H1 (cell line): ENCODE measurements around the gene SLC8A1. TPM values are rescaled to one million over a fixed set of nuclear protein-coding genes. Genes with fewer than 3 reads are reported as not detected.

ENCODE experiments used
- CTCF ChIA-PET: fragments of 300-600 bp; sonication (Branson Sonifier 250); formaldehyde crosslinking; loops from one replicate; lab custom pipeline; 2021; ENCODE audit not compliant: partially characterized antibody; lab: Charles Lee
- POLR2A ChIA-PET: fragments of 300-600 bp; sonication (Branson Sonifier 250); formaldehyde crosslinking; loops from one replicate; lab custom pipeline; 2021; ENCODE audit warnings: inconsistent platforms; ENCODE audit not compliant: partially characterized antibody; lab: Charles Lee
- DNase-seq, 2 experiments: peaks; one replicate each; pipeline versions ENCODE4 v3.0.0 to v3.0.0-alpha.2; 2010 to 2022; ENCODE audit warnings: low spot score in 2 of 2, low read depth in 1 of 2, mixed read lengths in 1 of 2
- FAIRE-seq: peaks from 2 replicates; lab custom pipeline; 2011; peaks lifted over from hg19 to GRCh38; lab: Jason Lieb, UNC
- H2AFZ ChIP-seq: 2 replicates; pipeline ENCODE4 v1.8.1; 2012; ENCODE audit warnings: low read length, inconsistent platforms
- H2AK5ac ChIP-seq: 2 replicates; pipeline ENCODE4 v1.6.1; 2013; ENCODE audit warnings: low read depth, low read length
- H2BK120ac ChIP-seq: replicated peaks from 2 replicates; pipeline ENCODE3; 2013; ENCODE audit warnings: low read depth, low read length, inconsistent platforms
- H2BK12ac ChIP-seq: 2 replicates; pipeline ENCODE4 v1.6.1; 2013; ENCODE audit warnings: low read depth, low read length
- H2BK15ac ChIP-seq: 2 replicates; pipeline ENCODE4 v1.6.1; 2013; ENCODE audit warnings: low read length
- H2BK20ac ChIP-seq: 2 replicates; pipeline ENCODE4 v1.6.1; 2013; ENCODE audit warnings: low read length
- H2BK5ac ChIP-seq: 2 replicates; pipeline ENCODE4 v1.6.1; 2013; ENCODE audit warnings: low read depth, low read length
- H3K14ac ChIP-seq: 2 replicates; pipeline ENCODE4 v1.6.1; 2013; ENCODE audit warnings: inconsistent platforms; ENCODE audit not compliant: insufficient read length
- H3K18ac ChIP-seq: 2 replicates; pipeline ENCODE4 v1.6.1; 2013; ENCODE audit warnings: low read length; ENCODE audit errors: extremely low read depth
- H3K23ac ChIP-seq: 2 replicates; pipeline ENCODE4 v1.6.1; 2013; ENCODE audit warnings: inconsistent platforms; ENCODE audit not compliant: insufficient read length
- H3K23me2 ChIP-seq: 2 replicates; pipeline ENCODE4 v1.6.1; 2013; ENCODE audit warnings: low read depth, low read length
- H3K27ac ChIP-seq: 2 replicates; pipeline ENCODE4 v1.6.1; 2011; ENCODE audit warnings: low read depth, low read length, inconsistent platforms
- H3K27me3 ChIP-seq, 4 experiments: replicated peaks in 1 of 4; 1 replicate in 1 of 4; 2 replicates in 3 of 4; pipeline versions ENCODE4 v1.6.1 to v1.8.1; 2011 to 2013; ENCODE audit warnings: low read length in 3 of 4, mild to moderate bottlenecking in 3 of 4, inconsistent platforms in 2 of 4, mixed read lengths in 2 of 4, moderate library complexity in 1 of 4; ENCODE audit not compliant: control insufficient read depth in 3 of 4, insufficient read depth in 3 of 4; ENCODE audit errors: extremely low read depth in 1 of 4
- H3K36me3 ChIP-seq, 4 experiments: 2 replicates each; pipeline versions ENCODE4 v1.6.1 to v1.8.1; 2011 to 2013; ENCODE audit warnings: mild to moderate bottlenecking in 4 of 4, low read length in 3 of 4, moderate library complexity in 2 of 4, control low read depth in 1 of 4, inconsistent platforms in 1 of 4; ENCODE audit not compliant: insufficient read depth in 4 of 4, control insufficient read depth in 2 of 4
- H3K4ac ChIP-seq: replicated peaks from 2 replicates; pipeline ENCODE3; 2013; ENCODE audit warnings: low read length, low read depth, mixed read lengths, inconsistent platforms; ENCODE audit not compliant: insufficient read length
- H3K4me1 ChIP-seq, 4 experiments: replicated peaks in 1 of 4; 1 replicate in 1 of 4; 2 replicates in 3 of 4; pipeline versions ENCODE4 v1.6.1 to v1.8.1; 2011 to 2013; ENCODE audit warnings: low read length in 3 of 4, inconsistent platforms in 2 of 4, mixed read lengths in 1 of 4; ENCODE audit not compliant: insufficient read depth in 4 of 4, control insufficient read depth in 3 of 4
- H3K4me2 ChIP-seq, 2 experiments: 2 replicates each; pipeline versions ENCODE4 v1.6.1 to v1.8.1; 2011 to 2013; ENCODE audit warnings: low read depth in 2 of 2, low read length in 2 of 2, control low read depth in 1 of 2, inconsistent platforms in 1 of 2, mild to moderate bottlenecking in 1 of 2; ENCODE audit not compliant: insufficient read depth in 1 of 2
- H3K4me3 ChIP-seq, 4 experiments: fragments of 200-600, 300-600 bp in 1 of 4; sonication (generic), shearing (Covaris generic), sonication (Bioruptor Twin) in 1 of 4; 2 replicates each; pipeline versions ENCODE4 v1.5.1 to v1.8.1; 2011 to 2016; ENCODE audit warnings: low read length in 4 of 4, low read depth in 3 of 4, control low read depth in 2 of 4, inconsistent platforms in 2 of 4, mild to moderate bottlenecking in 2 of 4, mixed read lengths in 1 of 4, moderate library complexity in 1 of 4; ENCODE audit not compliant: insufficient read depth in 2 of 4; ENCODE audit errors: extremely low read depth in 1 of 4
- H3K56ac ChIP-seq: replicated peaks from 2 replicates; pipeline ENCODE3; 2013; ENCODE audit warnings: low read depth, mild to moderate bottlenecking, mixed read lengths, low read length, inconsistent platforms; ENCODE audit not compliant: insufficient read length
- H3K79me1 ChIP-seq: 2 replicates; pipeline ENCODE4 v1.6.1; 2013; ENCODE audit warnings: low read depth, low read length, control low read depth
- H3K79me2 ChIP-seq, 2 experiments: 2 replicates each; pipeline versions ENCODE4 v1.6.1 to v1.8.1; 2012 to 2013; ENCODE audit warnings: low read length in 2 of 2, mild to moderate bottlenecking in 2 of 2, inconsistent platforms in 1 of 2; ENCODE audit not compliant: insufficient read depth in 2 of 2, control insufficient read depth in 1 of 2
- H3K9ac ChIP-seq, 4 experiments: replicated peaks in 1 of 4; 1 replicate in 1 of 4; 2 replicates in 3 of 4; pipeline versions ENCODE4 v1.6.1 to v1.8.1; 2011 to 2013; ENCODE audit warnings: low read depth in 3 of 4, low read length in 3 of 4, control low read depth in 2 of 4, mild to moderate bottlenecking in 2 of 4, moderate library complexity in 2 of 4, inconsistent platforms in 1 of 4; ENCODE audit errors: extremely low read depth in 1 of 4
- H3K9me3 ChIP-seq, 2 experiments: 2 replicates each; pipeline versions ENCODE4 v1.6.1 to v1.8.1; 2012 to 2013; ENCODE audit warnings: mild to moderate bottlenecking in 2 of 2, moderate library complexity in 2 of 2, control low read depth in 1 of 2, inconsistent platforms in 1 of 2, low read depth in 1 of 2, low read length in 1 of 2, mixed read lengths in 1 of 2; ENCODE audit not compliant: insufficient read depth in 2 of 2
- H4K20me1 ChIP-seq, 2 experiments: replicated peaks in 1 of 2; 2 replicates each; pipeline versions ENCODE3 to v1.8.1; 2011 to 2013; ENCODE audit warnings: inconsistent platforms in 2 of 2, low read length in 2 of 2, mild to moderate bottlenecking in 1 of 2; ENCODE audit not compliant: insufficient read depth in 2 of 2, control insufficient read depth in 1 of 2
- H4K5ac ChIP-seq: 2 replicates; pipeline ENCODE4 v1.6.1; 2013; ENCODE audit warnings: low read length, low read depth, mixed read lengths, inconsistent platforms; ENCODE audit not compliant: insufficient read length
- H4K8ac ChIP-seq: 2 replicates; pipeline ENCODE4 v1.8.0; 2013; ENCODE audit warnings: mild to moderate bottlenecking, moderate library complexity, low read length, inconsistent platforms; ENCODE audit not compliant: insufficient read depth; ENCODE audit errors: extremely low read depth
- H4K91ac ChIP-seq: replicated peaks from 2 replicates; pipeline ENCODE3; 2013; ENCODE audit warnings: low read length, mixed read lengths, inconsistent platforms; ENCODE audit not compliant: insufficient read length
- CBX5 ChIP-seq: fragments of 300-800, 300-1000 bp; sonication (generic); IDR thresholded peaks from 2 replicates; pipeline ENCODE4 v1.7.1; 2016; ENCODE audit warnings: antibody characterized with exemption, low read length, low read depth
- CHD2 ChIP-seq: IDR thresholded peaks from 2 replicates; pipeline ENCODE4 v1.6.1; 2012; ENCODE audit warnings: low read length, improper control_type of control experiment
- EP300 ChIP-seq, 2 experiments: IDR thresholded peaks; 1 replicate in 1 of 2; 2 replicates in 1 of 2; pipeline ENCODE4 v1.6.1; 2011 to 2012; ENCODE audit warnings: low read depth in 2 of 2, low read length in 2 of 2, mild to moderate bottlenecking in 2 of 2, borderline replicate concordance in 1 of 2, inconsistent platforms in 1 of 2, moderate library complexity in 1 of 2
- GTF2F1 ChIP-seq: IDR thresholded peaks from 2 replicates; pipeline ENCODE4 v1.6.1; 2012; ENCODE audit warnings: low read depth, low read length, improper control_type of control experiment, borderline replicate concordance
- JUND ChIP-seq: IDR thresholded peaks from 2 replicates; pipeline ENCODE4 v1.6.1; 2011; ENCODE audit warnings: mild to moderate bottlenecking, improper control_type of control experiment, low read length
- NANOG ChIP-seq: IDR thresholded peaks from 2 replicates; pipeline ENCODE4 v1.6.1; 2011; ENCODE audit warnings: low read length, low read depth, mild to moderate bottlenecking, inconsistent platforms; ENCODE audit not compliant: insufficient read depth, poor library complexity, severe bottlenecking
- RAD21 ChIP-seq, 2 experiments: IDR thresholded peaks in 1 of 2; conservative IDR thresholded peaks in 1 of 2; 2 replicates each; pipeline ENCODE4 v1.6.1; 2011; ENCODE audit warnings: low read depth in 2 of 2, low read length in 2 of 2, improper control_type of control experiment in 1 of 2, inconsistent platforms in 1 of 2, mild to moderate bottlenecking in 1 of 2, moderate library complexity in 1 of 2
- RBBP5 ChIP-seq: IDR thresholded peaks from 2 replicates; pipeline ENCODE4 v1.7.1; 2012; ENCODE audit warnings: low read depth, mild to moderate bottlenecking, inconsistent platforms, low read length, moderate library complexity, borderline replicate concordance
- RFX5 ChIP-seq: IDR thresholded peaks from 2 replicates; pipeline ENCODE4 v1.6.1; 2011; ENCODE audit warnings: low read depth, low read length, improper control_type of control experiment, borderline replicate concordance
- SP2 ChIP-seq: IDR thresholded peaks from 2 replicates; pipeline ENCODE4 v1.6.1; 2012; ENCODE audit warnings: mild to moderate bottlenecking, low read length, inconsistent platforms
- SP4 ChIP-seq: IDR thresholded peaks from 2 replicates; pipeline ENCODE4 v1.6.1; 2012; ENCODE audit warnings: low read length, inconsistent platforms
- SUZ12 ChIP-seq: fragments of 200-600 bp; sonication (generic); IDR thresholded peaks from 2 replicates; pipeline ENCODE4 v1.6.1; 2012; ENCODE audit warnings: mild to moderate bottlenecking, inconsistent platforms, low read length, moderate library complexity, mixed read lengths
- TAF7 ChIP-seq: optimal IDR thresholded peaks from 2 replicates; pipeline ENCODE3; 2011; ENCODE audit warnings: low read depth, mild to moderate bottlenecking, inconsistent platforms, low read length, moderate library complexity, borderline replicate concordance
- TBP ChIP-seq: IDR thresholded peaks from 2 replicates; pipeline ENCODE4 v1.6.1; 2011; ENCODE audit warnings: low read depth, low read length, improper control_type of control experiment
- TCF12 ChIP-seq: IDR thresholded peaks from 2 replicates; pipeline ENCODE4 v1.6.1; 2011; ENCODE audit warnings: low read depth, mild to moderate bottlenecking, low read length
- WGBS, 2 experiments: shearing (Covaris generic) in 1 of 2; methylation state at CpG; one replicate each; pipeline versions ENCODE4 v1.1.6 to v1.1.7; 2013 to 2015; ENCODE audit warnings: low lambda C conversion rate in 2 of 2, mixed read lengths in 2 of 2, inconsistent platforms in 1 of 2, low coverage in 1 of 2, missing lambda C conversion rate in 1 of 2; ENCODE audit not compliant: insufficient replicate concordance in 2 of 2, insufficient coverage in 1 of 2, insufficient read length in 1 of 2; ENCODE audit errors: extremely low coverage in 1 of 2, missing lambda C conversion rate in 1 of 2; 5-methylcytosine and 5-hydroxymethylcytosine counted together
- polyA plus RNA-seq, 7 experiments: library from polyadenylated mRNA; depleted of rRNA in 3 of 7; stranded (reverse) in 5 of 7; unstranded in 2 of 7; fragments of >200 nt in 5 of 7; fragments of 200-250 nt in 2 of 7; gene quantifications; 1 replicate in 5 of 7; 2 replicates in 1 of 7; 4 replicates in 1 of 7; pipeline versions ENCODE4 v1.2.1 to v1.2.3, GENCODE V29; 2011 to 2013; ENCODE audit warnings: missing spikeins in 2 of 7, mixed read lengths in 2 of 7
- total RNA-seq: library from RNA; stranded (reverse); fragmentation: NEBNext Ultra II Directional; extraction: Animal tissue kit (Norgen Biotek cat#: 25700); gene quantifications from 2 replicates; pipeline ENCODE4 v1.2.1, GENCODE V29; 2021

Gene SLC8A1
- total and polyA plus RNA-seq, 2 of the 8 experiments (the other 6 are each of a cell fraction or from before 2014, with no cell fraction given) = 0.68 to 3.6 TPM

- DNase-seq = no peak
- H4K5ac ChIP-seq = no peak overlapping the region
- H3K18ac ChIP-seq = no peak overlapping the region
- no peaks in the 10 kb centered on the region for H3K23me2 ChIP-seq
- no peaks in the 10 kb centered on the region for H3K36me3 ChIP-seq
- H2BK5ac ChIP-seq = no peak overlapping the region
- H2BK120ac ChIP-seq = no peak overlapping the region
- H3K79me1 ChIP-seq = no peaks in the 10 kb centered on the region
- H4K8ac ChIP-seq = no peak overlapping the region
- no peak overlapping the region for H3K9ac ChIP-seq
- H2BK20ac ChIP-seq = no peak overlapping the region
- H2AK5ac ChIP-seq = no peak overlapping the region
- no peaks in the 10 kb centered on the region for H4K20me1 ChIP-seq
- H2AFZ ChIP-seq = no peak overlapping the region
- H3K56ac ChIP-seq = no peak overlapping the region
- no peak overlapping the region for H3K4ac ChIP-seq
- H3K4me1 ChIP-seq = peaks cover 0 to 2% (median 0%) of the 10 kb centered on the region in 4 experiments; a peak in 1 of 7 replicates
- H3K27ac ChIP-seq = no peak overlapping the region
- H2BK15ac ChIP-seq = no peak overlapping the region
- no peak overlapping the region for H3K23ac ChIP-seq
- H3K14ac ChIP-seq = no peak overlapping the region
- no peak overlapping the region for H4K91ac ChIP-seq
- FAIRE-seq = no peak
- H3K4me2 ChIP-seq = no peak overlapping the region
- no peak overlapping the region for H2BK12ac ChIP-seq
- WGBS, 2 experiments = 88% methylated on average over 1 of the region's 1 CpG; no CpG with 5 or more reads in 1 of the 2 experiments
- ChIA-PET CTCF (no interaction called here), POLR2A (no interaction called here)
- TF ChIP-seq NANOG (no peak), CHD2 (no peak), TBP (no peak), TAF7 (no peak), SP4 (no peak), SUZ12 (no peak), JUND (no peak), SP2 (no peak), CBX5 (no peak), RBBP5 (no peak), RFX5 (no peak), EP300 (IDR thresholded peaks at IDR 0.05; ENCODE audit: borderline replicate concordance in 1 of 2, low read depth in 2 of 2, low read length in 2 of 2) (no peak), GTF2F1 (no peak), RAD21 (IDR thresholded peaks at IDR 0.05 in 1 of 2, conservative IDR thresholded peaks at IDR 0.05 in 1 of 2; ENCODE audit: low read depth in 2 of 2, low read length in 2 of 2) (no peak), TCF12 (no peak)
- no peaks in the 10 kb centered on the region for H3K9me3 ChIP-seq
- H3K27me3 ChIP-seq = no peaks in the 10 kb centered on the region
- no peaks in the 10 kb centered on the region for H3K79me2 ChIP-seq
- H3K4me3 ChIP-seq = no peak overlapping the region
Measured at GRCh38 chr2:40161986-40162385, 289.9 kb downstream of the SLC8A1 start.
